SW480 (cell line): ENCODE measurements around the gene UST.
A peak's percentile ranks its signal among the peaks of the same experiment; 100 is the strongest.

Source experiments
- DNase-seq: peaks from one replicate; pipeline ENCODE4 v3.0.0-alpha.2; 2016; ENCODE audit warnings: low spot score

The UST gene, protein sequence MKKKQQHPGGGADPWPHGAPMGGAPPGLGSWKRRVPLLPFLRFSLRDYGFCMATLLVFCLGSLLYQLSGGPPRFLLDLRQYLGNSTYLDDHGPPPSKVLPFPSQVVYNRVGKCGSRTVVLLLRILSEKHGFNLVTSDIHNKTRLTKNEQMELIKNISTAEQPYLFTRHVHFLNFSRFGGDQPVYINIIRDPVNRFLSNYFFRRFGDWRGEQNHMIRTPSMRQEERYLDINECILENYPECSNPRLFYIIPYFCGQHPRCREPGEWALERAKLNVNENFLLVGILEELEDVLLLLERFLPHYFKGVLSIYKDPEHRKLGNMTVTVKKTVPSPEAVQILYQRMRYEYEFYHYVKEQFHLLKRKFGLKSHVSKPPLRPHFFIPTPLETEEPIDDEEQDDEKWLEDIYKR

DNA sequence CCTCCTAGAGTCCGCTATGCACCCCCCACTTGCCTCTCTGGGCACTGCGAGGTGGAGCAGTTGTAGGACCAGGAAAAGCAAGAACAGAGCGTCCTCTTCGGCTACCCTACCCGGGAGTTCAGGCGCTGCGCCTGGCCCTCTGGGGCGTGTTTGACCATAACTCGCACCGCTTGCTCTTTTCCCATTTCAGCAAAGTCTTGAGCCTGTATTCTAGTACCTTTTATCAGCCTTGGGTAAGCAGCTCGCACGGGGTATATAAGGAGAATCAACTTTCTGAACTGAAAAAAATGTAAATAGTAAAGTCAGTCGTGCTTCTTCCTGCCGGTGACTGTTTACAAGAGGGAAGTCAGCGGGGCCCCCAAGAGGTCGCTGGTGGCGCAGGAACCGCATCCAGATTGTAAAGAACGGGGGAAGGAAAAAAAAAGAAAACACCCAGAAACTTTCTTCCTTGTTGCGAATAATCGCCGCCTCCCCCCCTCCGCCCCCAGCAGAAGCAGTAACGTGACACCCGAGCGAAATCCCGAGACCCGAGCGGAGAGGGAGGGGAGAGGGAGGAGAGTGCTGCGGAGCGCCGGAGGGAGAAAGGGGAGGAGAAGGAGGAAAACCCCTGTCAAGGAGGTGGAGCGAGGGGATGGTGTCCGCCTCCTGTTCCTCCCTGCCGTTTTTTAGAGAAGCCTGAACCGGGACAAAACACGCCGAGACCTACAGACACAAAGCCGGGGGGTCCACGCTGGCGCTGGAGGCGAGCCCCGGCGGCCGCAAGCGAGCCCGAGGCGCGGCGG, at the start of gene UST:
Gene UST (plus strand): TSS at position 668 of the 782 bp plus-strand sequence. CDS start 401 bp downstream, outside the sequence.
- peak; percentile 54 for DNase-seq

DNA sequence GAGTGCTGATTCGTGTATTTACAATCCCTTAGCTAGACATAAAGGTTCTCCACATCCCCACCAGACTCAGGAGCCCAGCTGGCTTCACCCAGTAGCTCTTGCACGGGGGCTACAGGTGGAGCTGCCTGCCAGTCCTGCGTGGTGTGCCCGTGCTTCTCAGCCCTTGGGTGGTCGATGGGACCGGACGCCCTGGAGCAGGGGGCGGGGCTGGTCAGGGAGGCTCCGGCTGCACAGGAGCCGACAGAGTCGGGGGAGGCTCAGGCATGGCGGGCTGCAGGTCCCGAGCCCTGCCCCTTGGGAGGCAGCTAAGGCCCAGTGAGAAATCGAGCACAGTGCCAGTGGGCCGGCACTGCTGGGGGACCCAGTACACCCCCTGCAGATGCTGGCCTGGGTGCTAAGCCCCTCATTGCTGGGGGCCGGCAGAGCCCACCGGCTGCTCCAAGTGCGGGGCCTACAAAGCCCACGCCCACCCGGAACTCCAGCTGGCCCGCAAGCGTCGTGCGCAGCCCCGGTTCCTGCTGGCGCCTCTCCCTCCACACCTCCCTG, 48.9 kb upstream of the UST start:
- DNase-seq = no peak

DNA sequence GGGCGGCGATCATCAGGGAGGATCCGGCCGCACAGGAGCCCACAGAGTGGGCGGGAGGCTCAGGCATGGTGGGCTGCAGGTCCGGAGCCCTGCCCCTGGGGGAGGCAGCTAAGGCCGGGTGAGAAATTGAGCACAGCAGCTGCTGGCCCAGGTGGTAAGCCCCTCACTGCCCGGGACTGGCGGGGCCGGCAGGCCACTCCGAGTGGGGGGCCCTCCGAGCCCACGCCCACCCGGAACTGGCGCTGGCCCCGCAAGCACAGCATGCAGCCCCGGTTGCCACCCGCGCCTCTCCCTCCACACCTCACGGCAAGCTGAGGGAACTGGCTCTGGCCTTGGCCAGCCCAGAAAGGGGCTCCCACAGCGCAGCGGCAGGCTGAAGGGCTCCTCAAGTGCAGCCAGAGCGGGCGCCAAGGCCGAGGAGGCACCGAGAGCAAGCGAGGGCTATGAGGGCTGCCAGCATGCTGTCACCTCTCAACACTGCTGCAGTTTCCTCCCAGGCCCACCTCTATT, 48.1 kb upstream of the UST start:
- DNase-seq = no peak

DNA sequence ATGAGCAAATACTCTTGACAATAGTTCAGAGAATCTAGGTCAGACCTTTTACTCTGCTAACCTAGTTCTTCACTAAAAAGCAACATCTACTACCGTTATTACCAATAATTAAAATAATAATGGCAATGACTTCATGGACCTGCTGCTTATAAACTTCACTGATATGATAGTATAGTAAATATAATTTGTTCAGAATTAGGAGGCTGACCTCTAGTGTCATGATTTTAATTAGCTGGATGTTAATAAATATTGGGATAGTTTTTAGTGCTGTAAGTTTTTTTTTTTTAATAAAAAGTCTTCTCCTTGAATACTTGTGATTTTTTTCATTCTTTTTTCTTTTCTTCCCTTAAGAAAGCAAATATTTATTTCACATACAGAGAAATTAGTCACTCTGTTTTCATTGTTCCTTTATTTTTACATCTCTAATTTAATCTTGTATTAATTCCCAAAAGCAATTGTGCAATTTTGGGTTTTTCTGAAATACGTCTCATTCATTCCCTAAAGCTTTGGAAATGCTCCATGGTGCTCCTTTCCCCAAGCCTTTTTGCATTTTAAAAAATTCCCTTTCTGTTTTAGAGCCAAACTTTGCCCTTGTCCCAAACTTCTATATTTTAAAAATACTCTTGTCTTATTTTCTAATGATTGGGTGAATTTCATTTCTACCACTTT, 46.6 kb upstream of the UST start:
- no peak for DNase-seq

DNA sequence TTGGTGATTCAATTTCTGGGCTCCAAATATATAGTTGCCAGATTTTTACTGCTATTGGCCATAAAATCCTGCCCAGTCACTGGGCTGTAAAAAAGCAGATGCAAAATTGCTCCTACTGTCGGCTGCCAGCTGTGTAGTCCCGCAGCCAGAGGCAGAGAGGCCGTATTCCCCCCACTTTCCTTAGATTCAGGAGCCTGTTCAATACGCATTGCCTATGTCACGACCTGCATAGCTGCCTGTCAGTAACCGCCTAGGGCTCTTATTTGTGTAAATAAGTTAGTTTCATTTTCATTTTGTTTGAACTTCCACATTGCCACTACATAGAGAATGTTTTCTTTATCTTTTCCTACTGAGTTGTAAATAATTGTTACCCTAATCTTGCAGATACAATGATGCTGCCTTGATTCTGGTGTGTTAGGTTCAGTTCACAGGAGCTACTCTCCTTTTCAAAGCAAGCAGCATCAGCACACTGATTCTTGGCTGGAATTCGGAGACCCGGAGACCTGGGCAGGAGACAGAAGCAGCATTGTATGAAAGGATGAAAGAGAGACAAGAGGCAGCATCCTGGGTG, 46.0 kb upstream of the UST start:
- peak; percentile 62 for DNase-seq

DNA sequence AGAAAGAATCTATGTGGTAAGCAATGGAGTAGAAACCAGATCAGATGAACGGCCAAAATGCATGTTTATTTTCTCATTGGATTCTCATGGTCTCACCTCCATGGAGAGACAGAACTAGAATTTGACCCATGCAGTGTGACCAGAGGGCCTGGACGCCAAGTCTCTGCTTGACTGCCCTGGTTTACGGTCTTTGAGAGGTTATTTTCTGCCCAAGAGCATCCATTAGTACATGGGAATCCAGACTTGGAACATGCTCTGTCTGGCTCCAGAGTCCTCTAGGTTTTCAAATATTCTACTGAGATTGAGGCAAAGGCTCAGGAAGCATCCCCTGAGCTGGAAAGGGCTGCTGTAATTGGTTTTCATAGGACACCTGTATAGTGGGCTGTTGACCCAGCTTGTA, 45.5 kb upstream of the UST start:
- no peak for DNase-seq

DNA sequence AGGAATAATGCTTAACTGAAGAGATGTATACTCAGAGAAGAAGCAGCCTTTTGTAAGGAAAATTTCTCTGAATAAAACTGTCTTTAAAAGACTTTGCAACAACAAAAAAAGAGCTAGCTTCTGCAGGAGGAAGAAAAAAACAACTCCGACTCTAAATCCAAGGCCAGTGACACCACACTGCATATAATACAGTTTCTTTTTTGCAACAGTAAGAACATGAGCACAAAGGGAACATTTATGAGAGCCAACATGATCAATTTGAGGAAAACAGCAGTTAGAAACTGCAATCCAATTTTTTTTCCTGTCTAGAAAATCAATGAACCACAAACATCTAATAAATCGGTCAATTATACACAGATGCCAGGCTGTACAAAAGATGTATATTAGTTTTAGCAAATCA, 42.9 kb upstream of the UST start:
- DNase-seq = no peak

DNA sequence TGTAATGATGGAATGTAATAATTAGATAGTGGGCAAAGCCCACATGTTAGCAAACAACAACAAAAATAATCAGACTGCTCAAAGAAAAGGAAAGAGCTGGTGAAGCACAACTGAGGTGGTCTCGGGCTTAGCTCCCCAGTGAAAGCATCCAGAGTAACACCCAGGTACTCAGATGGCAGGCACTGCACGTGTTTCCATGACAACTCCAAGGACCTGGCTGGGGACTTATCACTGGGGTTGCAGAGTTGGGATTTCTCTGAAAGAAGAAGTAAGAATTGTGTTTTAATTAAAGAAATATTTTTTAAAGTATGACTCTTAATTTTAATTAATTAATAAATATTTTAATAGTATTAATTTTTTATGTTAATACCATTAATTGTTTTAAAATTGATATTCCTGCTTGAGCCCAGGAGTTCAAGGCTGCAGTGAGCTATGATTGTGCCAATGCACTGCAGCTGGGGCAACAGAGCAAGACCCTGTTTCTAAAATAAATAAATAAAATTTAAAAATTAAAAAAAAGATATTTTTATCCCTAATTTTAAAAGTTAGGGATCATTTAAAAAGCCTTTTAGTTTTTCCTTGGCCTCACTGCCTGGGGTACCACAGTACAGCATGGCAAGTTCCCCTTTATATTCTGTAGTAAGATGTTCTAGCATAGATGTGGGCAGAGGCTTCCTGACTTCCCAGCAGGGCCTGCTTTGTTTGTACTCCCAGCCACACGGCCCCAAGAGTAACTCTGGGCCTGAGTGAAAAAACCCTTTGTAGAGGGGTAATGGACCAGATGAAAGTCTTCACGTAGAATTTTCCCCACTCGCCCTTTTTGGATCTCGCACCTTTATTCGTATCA, 42.2 kb upstream of the UST start:
- no peak for DNase-seq

DNA sequence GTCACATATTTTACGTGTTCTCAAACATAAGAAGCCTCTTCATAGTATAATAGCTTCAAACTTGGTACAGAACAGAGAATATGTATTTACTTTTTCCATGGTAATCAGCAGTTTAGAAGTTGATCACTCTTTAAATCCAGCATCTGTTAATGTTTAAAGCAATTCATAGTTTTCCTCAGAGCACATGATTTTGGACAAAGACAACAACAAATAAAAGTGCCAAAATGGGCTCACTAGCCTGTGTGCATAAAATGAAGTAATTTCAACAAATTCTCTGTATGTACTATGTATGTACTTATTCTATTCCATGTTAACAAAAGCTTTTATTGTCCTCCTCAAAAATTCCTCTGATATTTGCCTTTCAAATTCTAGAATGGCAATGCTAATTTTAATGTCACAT, 38.1 kb upstream of the UST start:
- DNase-seq = no peak

DNA sequence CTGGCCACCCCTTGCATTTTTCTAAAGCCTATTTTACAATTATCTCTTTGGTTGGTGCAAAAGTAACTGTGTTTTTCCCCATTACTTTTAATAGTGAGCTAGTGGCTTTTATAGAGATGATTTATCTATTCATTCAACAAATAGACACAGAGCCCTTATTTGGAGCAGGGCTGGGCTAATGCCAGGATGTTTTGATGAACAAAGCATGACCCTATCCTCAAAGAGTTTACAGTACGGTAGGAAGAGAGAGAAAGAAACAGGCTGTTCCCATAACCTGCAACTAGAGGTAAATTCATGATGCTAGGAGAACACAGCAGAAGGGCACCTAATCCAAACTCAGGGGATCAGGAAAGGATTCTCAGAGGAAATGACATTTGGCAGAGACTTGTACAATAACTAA, 37.3 kb upstream of the UST start:
- no peak for DNase-seq

DNA sequence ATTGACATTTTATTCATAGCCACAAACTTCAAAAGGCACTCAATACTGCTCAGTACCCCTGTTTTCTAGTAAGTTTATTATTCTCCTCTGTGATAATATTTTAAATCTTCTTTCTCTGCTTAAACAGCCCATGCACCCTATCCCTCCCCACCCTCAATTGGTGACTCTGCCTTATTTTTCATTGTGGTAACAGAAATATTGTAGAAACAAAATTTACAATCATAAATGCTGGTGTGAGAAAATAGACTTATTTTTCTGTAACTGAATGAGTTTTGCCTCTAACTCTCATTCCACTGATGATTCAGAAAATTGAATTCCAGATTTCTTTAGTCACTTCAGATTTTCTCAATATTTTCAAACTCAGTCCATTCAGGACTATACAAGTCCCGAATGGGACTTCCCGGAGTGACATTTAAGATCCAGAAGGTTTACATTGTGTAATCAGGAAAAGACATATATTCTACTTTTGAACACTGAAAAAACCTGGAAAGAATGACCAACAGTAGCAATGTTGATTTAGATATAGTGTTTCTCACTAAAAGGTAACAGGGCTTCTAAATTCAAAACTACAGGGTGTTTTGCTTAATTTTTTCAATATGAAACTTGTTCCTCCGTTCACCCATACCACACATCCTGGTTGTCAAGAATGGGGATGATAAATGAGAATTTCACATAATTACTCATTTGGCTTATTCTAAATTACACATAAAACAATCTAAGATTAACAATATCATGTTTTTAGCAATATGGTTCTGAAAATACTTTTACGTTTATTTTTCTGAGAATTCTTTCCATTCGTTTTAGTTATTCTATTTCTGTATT, 34.8 kb upstream of the UST start:
- DNase-seq = no peak

DNA sequence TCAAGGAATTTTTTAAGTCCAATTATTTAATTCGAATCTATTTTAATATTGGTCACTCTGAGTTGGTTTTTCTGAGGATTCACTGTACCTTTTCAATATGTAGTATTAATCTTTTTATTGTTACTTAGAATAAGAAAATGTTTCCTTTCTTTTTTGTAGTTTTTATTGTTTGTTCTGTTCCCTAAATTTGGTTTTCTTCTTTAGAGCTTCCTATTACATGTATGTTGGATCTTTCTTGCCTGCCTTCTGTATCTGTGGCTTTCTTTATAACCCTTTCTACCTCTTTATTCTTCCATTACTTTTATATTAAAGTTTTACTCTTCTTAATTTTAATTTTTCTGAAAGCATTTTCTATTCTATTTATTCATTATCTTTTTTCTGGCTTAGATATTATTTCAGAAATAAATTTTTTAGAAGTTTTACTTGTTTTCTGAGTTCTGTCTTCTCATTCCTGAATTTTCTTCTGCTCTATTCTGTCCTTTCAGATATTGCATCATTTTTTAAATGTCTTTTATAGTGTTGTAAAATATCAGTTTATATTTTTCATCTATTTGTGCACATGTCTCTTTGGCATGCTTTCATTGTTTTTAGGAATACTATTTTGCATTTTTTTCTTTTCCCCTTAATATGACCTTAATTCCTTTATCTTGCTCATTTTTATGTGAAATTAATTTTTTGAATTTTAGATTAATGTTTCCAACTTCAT, 33.6 kb upstream of the UST start:
- no peak for DNase-seq

DNA sequence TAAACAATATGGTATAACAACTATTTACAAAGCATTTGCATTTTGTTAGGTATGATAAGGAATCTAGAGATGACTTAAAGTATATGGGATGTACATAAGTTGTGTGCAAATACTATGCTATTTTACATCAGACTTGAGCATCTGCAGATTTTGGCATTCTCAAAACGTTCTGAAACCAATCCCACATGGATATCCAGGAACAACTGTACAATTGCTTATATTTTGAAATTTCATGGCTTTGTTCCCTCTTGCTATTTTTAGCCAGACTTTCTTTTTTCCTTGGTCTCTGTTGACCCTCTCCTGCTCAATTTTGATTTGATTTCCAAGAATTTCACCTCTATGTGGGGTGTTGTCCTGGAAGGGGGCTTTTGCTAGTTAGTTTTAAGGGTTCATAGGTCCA, 32.9 kb upstream of the UST start:
- DNase-seq = no peak

DNA sequence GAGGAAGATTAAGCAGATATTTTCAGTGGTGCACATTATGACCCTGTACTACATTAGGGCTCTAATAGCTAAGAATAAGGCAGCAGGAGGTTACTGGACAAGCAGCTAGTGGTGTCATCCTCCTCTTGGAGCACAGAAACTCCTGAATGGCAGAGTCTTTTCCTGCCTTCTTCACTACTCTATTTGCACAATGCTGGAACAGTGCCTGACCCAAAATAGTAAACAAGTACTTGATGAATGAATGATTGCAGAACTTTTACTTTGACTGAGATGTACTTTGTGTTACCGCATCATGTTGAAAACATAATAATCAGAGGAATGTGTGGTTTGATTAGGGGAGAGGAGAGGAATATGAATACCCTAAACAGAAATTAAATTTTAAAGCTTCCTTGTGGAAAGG, 30.0 kb upstream of the UST start:
- DNase-seq = no peak

DNA sequence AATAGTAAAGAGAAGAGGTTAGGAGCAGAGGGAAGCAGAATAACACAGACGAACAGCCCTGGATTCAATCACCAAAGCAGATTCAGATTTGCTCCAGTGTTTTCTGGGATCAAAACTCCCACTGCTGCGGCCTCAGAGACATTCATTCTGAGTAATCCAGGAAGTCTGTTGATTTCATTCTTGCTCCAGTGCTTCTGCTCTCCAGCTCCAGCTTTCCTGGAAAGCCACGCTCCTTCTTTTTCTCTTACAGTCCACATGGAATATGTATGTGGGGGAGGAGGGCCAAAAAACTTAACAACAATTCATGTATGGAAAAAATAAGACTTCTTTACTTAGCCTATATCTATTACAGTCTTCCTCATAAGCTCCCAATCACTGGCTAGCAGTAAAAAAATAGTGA, 26.4 kb upstream of the UST start:
- no peak for DNase-seq

DNA sequence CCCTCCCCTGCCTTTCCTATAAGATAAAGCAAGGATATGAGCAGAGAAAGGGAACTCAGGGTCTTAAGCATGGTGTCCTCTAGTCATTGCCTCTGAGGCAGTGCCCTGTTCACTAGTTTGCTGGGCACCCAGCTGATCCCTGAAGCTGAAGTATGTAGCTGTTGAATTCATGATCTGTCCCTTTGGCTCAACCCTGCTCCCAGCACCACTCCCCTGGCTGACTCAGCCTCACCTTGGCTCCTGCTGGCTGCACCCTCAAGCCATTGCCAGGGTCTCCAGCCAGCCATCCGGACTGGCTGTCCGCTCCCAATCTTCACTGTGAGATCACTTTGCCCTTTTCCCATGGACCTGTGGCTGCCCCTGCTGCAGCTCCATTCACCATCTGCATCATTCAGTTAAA, 25.9 kb upstream of the UST start:
- no peak for DNase-seq

DNA sequence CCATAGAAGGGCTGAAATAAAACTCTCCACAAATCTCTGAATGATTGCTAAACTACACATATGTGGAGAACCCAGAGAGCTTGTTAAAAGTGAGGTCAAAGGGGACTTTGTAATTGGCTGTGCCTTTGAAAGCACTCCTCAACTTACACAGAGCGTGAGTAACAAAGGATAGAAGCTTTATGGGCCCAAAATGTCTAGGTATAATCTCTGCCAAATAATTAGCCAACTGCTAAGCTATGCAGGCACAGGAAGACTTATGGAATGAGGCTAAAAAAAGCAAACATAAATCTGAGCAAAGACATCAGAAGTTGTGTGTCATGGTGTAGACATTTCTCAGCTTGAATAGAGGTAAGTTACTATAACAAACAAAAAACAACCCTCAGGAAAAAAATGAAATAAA, 23.3 kb upstream of the UST start:
- DNase-seq = no peak

DNA sequence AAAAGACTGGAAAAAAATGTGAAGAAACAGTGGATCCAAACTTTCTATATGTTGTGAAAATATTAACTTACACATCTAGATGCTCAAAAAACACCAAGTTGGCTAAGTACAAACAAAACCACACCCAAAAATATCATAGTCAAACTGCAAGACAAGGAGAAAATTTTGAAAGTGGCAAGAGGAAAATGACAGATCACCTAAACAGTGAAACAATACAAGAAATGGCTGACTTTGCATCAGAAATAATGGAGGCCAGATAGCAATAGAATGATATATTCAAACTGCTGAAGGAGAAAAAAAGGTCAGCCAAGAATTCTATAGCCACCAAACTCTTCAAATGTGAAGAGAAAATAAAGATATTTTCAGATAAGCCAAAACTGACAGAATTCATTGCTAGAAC, 22.4 kb upstream of the UST start:
- no peak for DNase-seq

DNA sequence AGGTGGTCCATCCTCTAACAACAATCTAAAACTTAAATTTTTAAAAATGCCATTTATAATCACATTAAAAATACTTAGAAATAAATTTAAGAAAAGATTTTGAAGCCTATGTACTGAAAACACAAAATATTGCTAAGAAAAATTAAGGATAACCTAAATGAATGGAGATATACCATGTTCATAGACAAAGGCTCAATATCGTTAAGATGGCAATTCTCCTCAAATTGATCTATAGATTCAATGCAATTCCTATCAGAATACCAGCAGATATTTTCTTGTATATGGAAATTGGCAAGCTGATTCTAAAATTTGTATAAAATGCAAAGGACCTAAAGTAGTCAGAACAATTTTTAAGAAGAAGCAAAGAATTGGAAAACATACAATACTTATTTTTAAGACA, 19.7 kb upstream of the UST start:
- no peak for DNase-seq

DNA sequence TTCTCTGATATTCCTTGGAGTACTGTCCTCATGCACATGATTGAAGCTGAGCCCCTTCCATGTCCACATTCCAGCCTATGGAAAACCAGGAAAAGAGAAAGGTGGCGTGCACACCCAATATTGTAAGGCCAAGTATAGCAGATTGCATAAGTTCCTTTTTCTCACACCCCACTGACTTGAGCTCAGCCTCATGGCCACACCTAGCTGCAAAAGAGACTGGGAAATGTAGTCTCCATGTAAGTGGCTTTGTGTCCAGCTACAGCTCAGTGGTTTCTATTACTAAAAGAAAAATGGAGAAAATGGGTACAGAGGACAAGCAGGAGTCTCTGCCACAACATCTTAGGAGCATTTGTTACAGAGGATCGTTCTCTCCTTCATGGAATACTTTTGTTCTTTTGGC, 10.8 kb upstream of the UST start:
- DNase-seq = no peak
